AG04450 (cell line): ENCODE measurements around the gene UCP1. TPM values are rescaled to one million over a fixed set of nuclear protein-coding genes. Genes with fewer than 3 reads are reported as not detected.

Source experiments
- CTCF ChIA-PET: fragments of 300-600, 350-600 bp; formaldehyde crosslinking; extraction: SDS; loops from one replicate; lab custom pipeline; 2022; ENCODE audit warnings: antibody characterized with exemption, inconsistent platforms; lab: Charles Lee
- POLR2A ChIA-PET: fragments of 350-600 bp; formaldehyde crosslinking; extraction: SDS; loops from one replicate; lab custom pipeline; 2021; ENCODE audit warnings: antibody characterized with exemption, inconsistent platforms; lab: Yijun Ruan, JAX
- DNase-seq: peaks from one replicate; pipeline ENCODE4 v3.0.0-alpha.2; 2011; ENCODE audit warnings: low read depth, low spot score
- H3K27ac ChIP-seq: one replicate; pipeline ENCODE4 v1.5.1; 2012; ENCODE audit warnings: low read depth, low read length, control low read depth
- H3K27me3 ChIP-seq: one replicate; pipeline ENCODE4 v1.6.0; 2012; ENCODE audit warnings: low read length; ENCODE audit not compliant: control insufficient read depth, insufficient read depth
- H3K4me3 ChIP-seq: 2 replicates; pipeline ENCODE4 v1.5.1; 2011; ENCODE audit warnings: mild to moderate bottlenecking, low read depth, low read length, control low read depth
- H3K9me3 ChIP-seq: 2 replicates; pipeline ENCODE4 v1.5.1; 2012; ENCODE audit warnings: low read length; ENCODE audit not compliant: control insufficient read depth, insufficient read depth
- polyA plus RNA-seq: library from polyadenylated mRNA; depleted of rRNA; stranded (reverse); fragments of >200 nt; gene quantifications from 2 replicates; pipeline ENCODE4 v1.2.3, GENCODE V29; 2011
- TF ChIP-seq, protein P1 (sequence below): IDR thresholded peaks from 2 replicates; pipeline ENCODE4 v1.5.1; 2011; ENCODE audit warnings: low read depth, low read length, control low read depth, inconsistent platforms

Gene UCP1
- polyA plus RNA-seq, 1 experiment = not detected

- TF ChIP-seq, protein P1, sequence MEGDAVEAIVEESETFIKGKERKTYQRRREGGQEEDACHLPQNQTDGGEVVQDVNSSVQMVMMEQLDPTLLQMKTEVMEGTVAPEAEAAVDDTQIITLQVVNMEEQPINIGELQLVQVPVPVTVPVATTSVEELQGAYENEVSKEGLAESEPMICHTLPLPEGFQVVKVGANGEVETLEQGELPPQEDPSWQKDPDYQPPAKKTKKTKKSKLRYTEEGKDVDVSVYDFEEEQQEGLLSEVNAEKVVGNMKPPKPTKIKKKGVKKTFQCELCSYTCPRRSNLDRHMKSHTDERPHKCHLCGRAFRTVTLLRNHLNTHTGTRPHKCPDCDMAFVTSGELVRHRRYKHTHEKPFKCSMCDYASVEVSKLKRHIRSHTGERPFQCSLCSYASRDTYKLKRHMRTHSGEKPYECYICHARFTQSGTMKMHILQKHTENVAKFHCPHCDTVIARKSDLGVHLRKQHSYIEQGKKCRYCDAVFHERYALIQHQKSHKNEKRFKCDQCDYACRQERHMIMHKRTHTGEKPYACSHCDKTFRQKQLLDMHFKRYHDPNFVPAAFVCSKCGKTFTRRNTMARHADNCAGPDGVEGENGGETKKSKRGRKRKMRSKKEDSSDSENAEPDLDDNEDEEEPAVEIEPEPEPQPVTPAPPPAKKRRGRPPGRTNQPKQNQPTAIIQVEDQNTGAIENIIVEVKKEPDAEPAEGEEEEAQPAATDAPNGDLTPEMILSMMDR = no peak
- ChIA-PET CTCF (interaction anchor here (0.7 to 6.3 kb wide), 2 partner anchors 12 to 250 kb away, joined by 3 to 81 read pairs; no protein-coding TSS in a partner anchor), POLR2A (no interaction called here)
- Histone ChIP-seq H3K4me3 (no peak overlapping the region), H3K27ac (no peak overlapping the region), H3K9me3 (no peaks in the 10 kb centered on the region), H3K27me3 (peaks cover 5% of the 10 kb centered on the region)
- no peak for DNase-seq
These were observed 43.1 kb upstream of the UCP1 start for GRCh38 chr4:140611854-140612253.

DNA sequence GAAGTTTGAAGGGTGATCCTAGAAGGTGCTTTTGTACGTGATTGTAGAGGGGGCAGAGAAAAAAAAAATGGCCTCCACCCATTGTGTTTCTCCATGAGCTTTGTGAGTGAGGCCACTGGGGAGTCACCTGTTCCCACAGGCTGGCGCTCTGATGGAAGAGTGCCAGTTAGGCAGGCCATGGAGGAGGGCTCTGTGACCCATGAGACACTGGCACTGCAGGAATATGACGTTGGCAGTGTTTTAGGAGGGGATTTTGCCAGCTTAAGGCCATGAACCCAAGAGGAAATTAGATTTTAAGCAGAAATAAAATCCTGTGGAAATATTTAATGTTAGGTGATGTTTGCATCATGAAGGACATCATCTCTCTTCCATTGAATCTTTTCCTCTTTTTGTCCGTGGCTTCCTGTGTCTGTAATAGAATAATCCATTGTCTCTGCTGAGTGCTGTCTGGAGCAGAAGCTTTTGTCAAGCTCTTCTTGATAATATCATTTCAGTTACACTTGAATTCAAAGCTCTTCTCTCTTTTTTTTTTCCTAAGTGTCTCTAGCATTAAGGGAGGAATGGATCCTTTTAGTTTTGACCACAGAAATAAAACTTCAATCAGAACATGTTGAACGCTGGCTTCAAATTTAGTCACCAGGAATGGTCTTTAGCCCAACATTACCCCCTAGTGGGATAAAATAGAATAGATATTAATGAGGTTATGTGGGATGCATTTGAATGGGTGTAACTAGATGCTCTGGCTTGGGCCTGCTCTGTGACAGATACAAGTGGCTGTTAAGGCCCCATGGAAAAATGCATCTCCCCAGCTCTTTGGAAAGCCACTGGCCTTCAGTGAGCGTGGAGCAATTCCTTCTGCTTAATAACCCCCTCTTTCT is 41.0 kb upstream of the UCP1 start:
- TF ChIP-seq, protein P1 = peak; percentile 59
- H3K9me3 ChIP-seq = no peaks in the 10 kb centered on the region
- peaks cover 5% of the 10 kb centered on the region for H3K27me3 ChIP-seq
- POLR2A ChIA-PET = interaction anchor here (0.6 kb wide), 1 partner anchor 236 kb away, joined by 3 read pairs; no protein-coding TSS in a partner anchor
- no peak overlapping the region for H3K27ac ChIP-seq
- H3K4me3 ChIP-seq = no peak overlapping the region
- CTCF ChIA-PET = interaction anchor here (0.6 to 6.3 kb wide), 44 partner anchors 9 to 1045 kb away, joined by 3 to 81 read pairs (median 4); partner anchors contain the start of genes CLGN, ELMOD2 and TBC1D9
- DNase-seq = peak; percentile 4

- no peaks in the 10 kb centered on the region for H3K9me3 ChIP-seq
- TF ChIP-seq, protein P1 = no peak
- peaks cover 9% of the 10 kb centered on the region for H3K27me3 ChIP-seq
- no peak for DNase-seq
- no peak overlapping the region for H3K4me3 ChIP-seq
- ChIA-PET POLR2A (no interaction called here), CTCF (interaction anchor here (0.7 to 6.3 kb wide), 8 partner anchors 16 to 1005 kb away, joined by 3 to 81 read pairs (median 4); no protein-coding TSS in a partner anchor)
- H3K27ac ChIP-seq = no peak overlapping the region
These were observed 39.1 kb upstream of the UCP1 start for GRCh38 chr4:140607852-140608251.

DNA sequence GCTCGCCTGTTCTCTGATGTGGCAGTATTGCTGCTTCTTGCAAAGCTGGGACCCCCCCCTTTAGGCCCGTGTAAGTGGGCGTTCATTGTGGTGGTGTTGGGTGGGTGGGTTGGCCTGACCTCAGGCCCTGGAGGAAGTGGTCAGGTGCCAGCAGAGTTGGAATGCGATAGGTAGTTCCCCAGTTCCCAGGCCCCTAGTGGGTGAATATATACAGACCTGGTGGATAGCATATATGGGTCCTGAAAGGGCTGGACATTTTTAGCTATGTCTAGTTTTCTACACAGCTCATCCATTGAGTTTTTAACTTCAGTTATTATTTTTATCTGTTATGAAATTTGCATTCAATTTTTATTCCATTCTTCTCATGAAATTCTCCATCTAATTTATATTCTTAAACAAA is 35.8 kb upstream of the UCP1 start:
- POLR2A ChIA-PET = no interaction called here
- no peak overlapping the region for H3K4me3 ChIP-seq
- CTCF ChIA-PET = interaction anchor here (1.3 kb wide), 1 partner anchor 244 kb away, joined by 3 read pairs; no protein-coding TSS in a partner anchor
- H3K27ac ChIP-seq = no peak overlapping the region
- TF ChIP-seq, protein P1 = 0 out of 2 replicates have a peak, but pooled peaks have one; percentile 4
- H3K9me3 ChIP-seq = no peaks in the 10 kb centered on the region
- H3K27me3 ChIP-seq = peaks cover 24% of the 10 kb centered on the region
- DNase-seq = no peak

DNA sequence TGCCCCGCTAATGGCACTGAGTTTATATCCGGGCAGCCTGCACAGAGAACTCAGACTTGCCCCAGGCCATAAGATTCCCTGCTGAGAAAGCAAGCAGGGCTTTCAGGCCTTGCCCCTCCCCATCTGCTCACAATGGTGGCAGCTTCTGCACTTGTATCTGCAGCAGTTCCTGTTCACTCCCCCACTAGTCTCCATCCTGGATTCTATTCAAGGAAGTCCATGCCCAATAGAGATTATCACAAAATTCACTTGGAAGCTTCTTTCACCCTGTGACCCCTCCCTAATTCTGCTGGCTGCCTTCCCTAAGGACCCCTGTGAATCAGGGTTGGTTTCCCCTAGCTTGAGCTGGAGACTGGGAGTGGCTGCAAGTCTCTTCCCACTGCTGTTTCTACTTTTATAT is 34.5 kb upstream of the UCP1 start:
- Histone ChIP-seq H3K27me3 (peaks cover 24% of the 10 kb centered on the region), H3K4me3 (no peak overlapping the region), H3K9me3 (no peaks in the 10 kb centered on the region), H3K27ac (no peak overlapping the region)
- DNase-seq = no peak
- TF ChIP-seq, protein P1 = no peak
- CTCF ChIA-PET = no interaction called here
- POLR2A ChIA-PET = no interaction called here
